Smooth muscle cell (in vitro differentiated cells): ENCODE results near the gene HPCA. TPM values are rescaled to one million over a fixed set of nuclear protein-coding genes. Genes with fewer than 3 reads are reported as not detected.

ENCODE experiments used
- DNase-seq: peaks from one replicate; lab custom pipeline; 2025; ENCODE audit not compliant: unreplicated experiment; lab: John Stamatoyannopoulos, UW
- H2AFZ ChIP-seq: fragments of 200-600 bp; sonication (generic); 2 replicates; pipeline ENCODE4 v1.6.0; 2016; ENCODE audit warnings: antibody characterized with exemption, low read depth, mild to moderate bottlenecking
- H3F3A ChIP-seq: fragments of 200-600 bp; sonication (generic); 2 replicates; pipeline ENCODE4 v1.6.0; 2017; ENCODE audit warnings: antibody characterized with exemption, low read depth
- H3K27ac ChIP-seq: fragments of 200-600 bp; sonication (generic); 2 replicates; pipeline ENCODE4 v1.5.1; 2016; ENCODE audit warnings: low read depth, mild to moderate bottlenecking
- H3K27me3 ChIP-seq: fragments of 200-600 bp; sonication (generic); 2 replicates; pipeline ENCODE4 v1.6.1; 2016; ENCODE audit warnings: low read depth, mild to moderate bottlenecking
- H3K36me3 ChIP-seq: fragments of 200-600 bp; sonication (generic); 2 replicates; pipeline ENCODE4 v1.5.1; 2016; ENCODE audit warnings: low read depth
- H3K4me1 ChIP-seq: fragments of 200-600 bp; sonication (generic); 2 replicates; pipeline ENCODE4 v1.5.1; 2016; ENCODE audit warnings: low read depth
- H3K4me2 ChIP-seq: fragments of 200-600 bp; sonication (generic); 2 replicates; pipeline ENCODE4 v1.6.0; 2016; ENCODE audit warnings: mild to moderate bottlenecking
- H3K4me3 ChIP-seq: fragments of 200-600 bp; sonication (generic); 2 replicates; pipeline ENCODE4 v1.5.1; 2016; ENCODE audit warnings: mild to moderate bottlenecking
- H3K79me2 ChIP-seq: fragments of 200-600 bp; sonication (generic); 2 replicates; pipeline ENCODE4 v1.6.0; 2016; ENCODE audit warnings: low read depth, mild to moderate bottlenecking
- H3K9ac ChIP-seq: fragments of 200-600 bp; sonication (generic); 2 replicates; pipeline ENCODE4 v1.6.0; 2016; ENCODE audit warnings: low read depth
- H3K9me3 ChIP-seq: fragments of 200-600 bp; sonication (generic); replicated peaks from 2 replicates; pipeline ENCODE4 v1.5.1; 2016; ENCODE audit warnings: low read depth
- H4K20me1 ChIP-seq: fragments of 200-600 bp; sonication (generic); 2 replicates; pipeline ENCODE4 v1.6.0; 2016; ENCODE audit warnings: low read depth
- WGBS: methylation state at CpG from one replicate; pipeline ENCODE4 v1.1.7; 2016; ENCODE audit warnings: low lambda C conversion rate; 5-methylcytosine and 5-hydroxymethylcytosine counted together
- polyA plus RNA-seq: library from polyadenylated mRNA; unstranded; fragments of >200 nt; fragmentation: Nextera tagmentation; extraction: Ambion mirVana; gene quantifications from 2 replicates; pipeline ENCODE4 v1.2.1, GENCODE V29; 2016
- total RNA-seq: library from RNA; depleted of rRNA; stranded (reverse); fragments of >200 nt; gene quantifications from 2 replicates; pipeline ENCODE4 v1.2.3, GENCODE V29; 2014
- TF ChIP-seq, protein P1 (sequence below): fragments of 200-600 bp; sonication (generic); IDR thresholded peaks from 2 replicates; pipeline ENCODE4 v1.5.1; 2017; ENCODE audit warnings: borderline replicate concordance, mild to moderate bottlenecking, antibody characterized with exemption; ENCODE audit not compliant: insufficient read depth, poor library complexity, severe bottlenecking

The HPCA gene
- total and polyA plus RNA-seq, 2 experiments from 2014 or later = not detected

DNA sequence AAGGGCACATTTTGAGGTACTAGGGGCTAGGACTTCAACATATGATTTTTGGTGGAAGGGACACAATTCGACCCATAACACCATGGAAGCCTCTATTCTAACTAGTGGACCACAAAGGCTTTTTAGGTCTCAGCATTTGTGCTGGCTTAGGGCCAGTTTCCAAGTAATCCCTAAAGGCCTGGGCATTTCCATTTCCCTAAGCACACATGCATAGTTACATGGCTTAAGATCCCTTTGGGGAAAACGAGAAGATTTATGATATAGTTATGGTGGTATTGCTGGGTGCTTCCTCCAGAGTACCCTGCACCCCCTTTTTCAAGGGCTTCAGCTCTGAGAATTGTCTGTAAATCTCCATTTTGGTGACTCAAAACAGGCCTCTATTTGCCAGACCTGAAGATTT is 43.1 kb downstream of the HPCA start:
- WGBS = 64% methylated on average over 2 of the region's 2 CpGs
- Histone ChIP-seq H4K20me1 (no peaks in the 10 kb centered on the region), H3K27me3 (no peaks in the 10 kb centered on the region), H3K4me2 (no peak overlapping the region), H3K9ac (no peak overlapping the region), H3K79me2 (no peaks in the 10 kb centered on the region), H3K4me1 (peaks cover 21% of the 10 kb centered on the region), H3F3A (peaks cover 9% of the 10 kb centered on the region), H2AFZ (no peak overlapping the region), H3K4me3 (no peak overlapping the region), H3K36me3 (no peaks in the 10 kb centered on the region), H3K27ac (no peak overlapping the region), H3K9me3 (no peaks in the 10 kb centered on the region)
- TF ChIP-seq, protein P1, sequence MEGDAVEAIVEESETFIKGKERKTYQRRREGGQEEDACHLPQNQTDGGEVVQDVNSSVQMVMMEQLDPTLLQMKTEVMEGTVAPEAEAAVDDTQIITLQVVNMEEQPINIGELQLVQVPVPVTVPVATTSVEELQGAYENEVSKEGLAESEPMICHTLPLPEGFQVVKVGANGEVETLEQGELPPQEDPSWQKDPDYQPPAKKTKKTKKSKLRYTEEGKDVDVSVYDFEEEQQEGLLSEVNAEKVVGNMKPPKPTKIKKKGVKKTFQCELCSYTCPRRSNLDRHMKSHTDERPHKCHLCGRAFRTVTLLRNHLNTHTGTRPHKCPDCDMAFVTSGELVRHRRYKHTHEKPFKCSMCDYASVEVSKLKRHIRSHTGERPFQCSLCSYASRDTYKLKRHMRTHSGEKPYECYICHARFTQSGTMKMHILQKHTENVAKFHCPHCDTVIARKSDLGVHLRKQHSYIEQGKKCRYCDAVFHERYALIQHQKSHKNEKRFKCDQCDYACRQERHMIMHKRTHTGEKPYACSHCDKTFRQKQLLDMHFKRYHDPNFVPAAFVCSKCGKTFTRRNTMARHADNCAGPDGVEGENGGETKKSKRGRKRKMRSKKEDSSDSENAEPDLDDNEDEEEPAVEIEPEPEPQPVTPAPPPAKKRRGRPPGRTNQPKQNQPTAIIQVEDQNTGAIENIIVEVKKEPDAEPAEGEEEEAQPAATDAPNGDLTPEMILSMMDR = no peak
- no peak for DNase-seq

DNA sequence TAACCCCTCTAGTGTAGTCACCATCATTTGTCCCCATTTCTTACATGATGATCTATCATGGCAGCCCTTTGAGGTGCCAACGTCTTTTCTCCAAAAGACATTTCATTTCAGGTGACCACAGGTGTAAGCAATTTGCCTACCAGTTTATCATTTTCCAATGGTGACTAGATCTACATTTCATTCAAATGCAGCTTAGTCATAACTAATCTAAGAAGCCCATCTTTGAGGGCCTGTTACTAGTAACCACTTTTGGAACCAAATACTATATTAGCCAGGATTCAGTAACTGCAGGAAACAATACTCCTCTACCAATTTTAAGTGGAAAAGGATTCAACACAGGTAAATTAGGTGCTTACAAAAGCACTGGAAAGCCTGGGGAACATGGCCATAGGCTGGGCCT is 45.5 kb downstream of the HPCA start:
- Histone ChIP-seq H3K27me3 (no peaks in the 10 kb centered on the region), H3K4me2 (no peak overlapping the region), H3K4me3 (no peak overlapping the region), H3F3A (peaks cover 9% of the 10 kb centered on the region), H3K9ac (no peak overlapping the region), H3K9me3 (no peaks in the 10 kb centered on the region), H2AFZ (no peak overlapping the region), H3K27ac (no peak overlapping the region), H3K4me1 (peaks cover 4% of the 10 kb centered on the region), H3K79me2 (no peaks in the 10 kb centered on the region), H4K20me1 (no peaks in the 10 kb centered on the region), H3K36me3 (no peaks in the 10 kb centered on the region)
- TF ChIP-seq, protein P1 = no peak
- DNase-seq = no peak
- 97% methylated on average over 1 of the region's 1 CpG for WGBS

DNA sequence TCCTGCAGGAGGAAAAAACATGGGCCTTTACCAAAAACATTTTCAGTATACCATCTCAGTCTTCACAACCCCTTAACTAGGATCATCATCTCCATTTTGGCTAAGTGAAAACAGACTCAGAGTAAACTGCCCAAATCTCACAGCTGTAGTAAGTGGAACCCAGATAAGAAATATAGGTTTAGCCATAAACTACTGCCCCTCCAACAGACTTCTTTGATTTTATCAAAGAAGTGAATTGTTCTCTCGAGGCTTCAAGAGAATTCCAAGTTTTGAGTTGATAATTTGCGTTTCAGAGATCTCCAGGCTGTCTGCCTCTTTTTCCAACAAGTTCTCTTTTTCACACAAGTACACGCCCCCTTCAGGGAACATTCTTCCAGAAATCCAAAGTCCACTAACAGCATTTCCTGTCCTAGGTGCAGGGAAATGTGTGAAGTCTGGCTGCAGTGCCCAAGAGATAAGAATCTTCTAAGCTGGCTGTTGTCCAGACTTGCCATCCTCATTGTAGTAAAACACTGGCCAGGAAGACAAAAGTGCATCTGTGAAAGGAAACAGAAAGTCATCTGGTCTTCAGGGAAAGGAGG is 47.5 kb downstream of the HPCA start:
- Histone ChIP-seq H3K9ac (no peak overlapping the region), H3K4me2 (peak overlapping the region; percentile 27), H3K79me2 (no peaks in the 10 kb centered on the region), H2AFZ (no peak overlapping the region), H3K27ac (peak overlapping the region; percentile 50), H4K20me1 (peaks cover 4% of the 10 kb centered on the region), H3K4me3 (no peak overlapping the region), H3K27me3 (no peaks in the 10 kb centered on the region), H3K9me3 (no peaks in the 10 kb centered on the region), H3K4me1 (peaks cover 4% of the 10 kb centered on the region), H3F3A (peaks cover 9% of the 10 kb centered on the region), H3K36me3 (no peaks in the 10 kb centered on the region)
- no peak for DNase-seq
- 12% methylated on average over 3 of the region's 3 CpGs for WGBS
- TF ChIP-seq, protein P1 = no peak

DNA sequence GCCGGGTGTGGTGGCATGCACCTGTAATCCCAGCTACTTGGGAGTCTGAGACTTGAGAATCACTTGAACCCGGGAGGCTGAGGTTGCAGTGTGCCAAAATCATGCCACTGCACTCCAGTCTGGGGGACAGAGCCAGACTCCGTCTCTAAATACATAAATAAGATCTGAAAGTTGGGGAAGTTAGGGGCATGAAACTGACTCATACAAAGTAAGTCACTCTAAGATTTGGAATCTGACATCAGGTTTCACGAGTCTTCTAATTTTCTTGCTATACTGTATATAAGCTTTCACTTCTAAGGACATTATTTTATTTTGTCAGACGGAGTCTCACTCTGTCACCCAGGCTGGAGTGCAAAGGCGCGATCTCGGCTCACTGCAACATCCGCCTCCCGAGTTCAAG is 48.2 kb downstream of the HPCA start:
- WGBS = 98% methylated on average over 10 of the region's 10 CpGs
- TF ChIP-seq, protein P1 = no peak
- H3K36me3 ChIP-seq = no peaks in the 10 kb centered on the region
- no peaks in the 10 kb centered on the region for H3K79me2 ChIP-seq
- H3K4me1 ChIP-seq = peaks cover 4% of the 10 kb centered on the region
- peaks cover 4% of the 10 kb centered on the region for H4K20me1 ChIP-seq
- no peak overlapping the region for H3K4me3 ChIP-seq
- H3K9ac ChIP-seq = no peak overlapping the region
- H3K4me2 ChIP-seq = no peak overlapping the region
- H3K27me3 ChIP-seq = no peaks in the 10 kb centered on the region
- no peak overlapping the region for H3K27ac ChIP-seq
- no peak overlapping the region for H2AFZ ChIP-seq
- H3K9me3 ChIP-seq = no peaks in the 10 kb centered on the region
- H3F3A ChIP-seq = peaks cover 13% of the 10 kb centered on the region
- no peak for DNase-seq
